NCI-H345 treated with DMSO at 0.1 percent for 48 hours (cell line): Measurements from ENCODE around the gene SLC6A6.

Experiments used
- DNase-seq: peaks from one replicate; lab custom pipeline; 2025; ENCODE audit not compliant: unreplicated experiment; lab: John Stamatoyannopoulos, UW

The SLC6A6 gene

DNA sequence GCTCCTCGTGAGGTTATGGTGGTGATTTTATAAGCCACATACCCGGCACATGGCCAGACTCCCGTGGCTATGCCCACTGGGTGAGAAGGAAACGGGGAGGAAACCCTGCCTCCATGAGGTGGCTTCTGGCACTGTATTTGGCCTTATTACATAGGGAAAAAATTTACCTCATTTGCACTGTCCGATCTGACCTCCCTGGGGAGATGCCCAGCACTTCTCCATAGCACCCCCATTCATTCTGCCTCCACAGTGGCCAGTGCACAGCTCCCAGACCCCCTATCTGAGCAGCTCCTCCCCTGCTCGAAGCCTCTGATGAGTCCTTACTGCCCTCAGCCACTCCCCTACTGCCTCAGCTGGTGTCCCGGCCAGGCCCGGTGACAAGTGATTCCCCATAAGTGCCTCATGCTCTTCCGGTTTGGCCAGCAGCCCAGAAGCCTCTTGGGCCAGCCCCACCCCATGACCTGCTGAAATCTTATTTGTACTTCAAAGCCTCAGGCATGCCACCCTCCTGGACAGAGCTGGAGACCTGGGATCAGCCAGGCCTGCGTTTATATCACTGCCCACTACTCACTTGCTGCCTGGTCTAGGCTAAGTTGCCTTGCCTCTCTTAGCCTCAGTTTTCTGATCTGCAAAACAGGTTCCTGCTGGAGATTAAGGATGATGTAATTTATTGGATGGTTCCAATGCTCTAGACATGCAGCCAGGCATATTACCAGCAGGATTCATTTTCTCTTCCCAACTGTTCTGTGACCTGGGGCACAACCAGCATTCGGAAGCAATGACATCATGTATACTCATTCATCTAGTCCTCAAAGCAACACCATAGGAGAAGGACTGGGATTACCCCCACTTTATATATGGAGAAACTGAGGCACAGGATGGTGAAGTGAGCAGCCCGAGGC is 30.6 kb upstream of the SLC6A6 start:
- DNase-seq, result peak; percentile 64

DNA sequence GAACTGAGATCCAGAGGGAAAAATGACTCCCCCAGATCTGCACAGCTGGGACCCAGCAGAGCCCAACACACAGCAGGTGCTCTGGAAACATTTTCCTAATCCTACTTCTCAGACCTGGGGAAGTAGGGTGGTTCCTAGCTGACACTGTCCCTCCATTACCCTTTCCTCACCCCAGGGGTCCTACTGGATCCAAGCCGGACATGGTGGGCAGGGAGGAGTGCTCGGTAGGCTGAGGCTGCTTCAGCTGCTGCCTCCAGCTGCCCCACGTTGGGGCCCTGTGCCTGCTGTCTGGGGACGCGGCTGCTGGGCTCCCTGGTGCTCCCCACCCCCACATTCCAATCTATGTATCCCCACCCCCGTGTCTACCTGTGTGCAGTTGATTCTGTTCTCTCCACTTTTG is 29.8 kb upstream of the SLC6A6 start:
- no peak for DNase-seq

DNA sequence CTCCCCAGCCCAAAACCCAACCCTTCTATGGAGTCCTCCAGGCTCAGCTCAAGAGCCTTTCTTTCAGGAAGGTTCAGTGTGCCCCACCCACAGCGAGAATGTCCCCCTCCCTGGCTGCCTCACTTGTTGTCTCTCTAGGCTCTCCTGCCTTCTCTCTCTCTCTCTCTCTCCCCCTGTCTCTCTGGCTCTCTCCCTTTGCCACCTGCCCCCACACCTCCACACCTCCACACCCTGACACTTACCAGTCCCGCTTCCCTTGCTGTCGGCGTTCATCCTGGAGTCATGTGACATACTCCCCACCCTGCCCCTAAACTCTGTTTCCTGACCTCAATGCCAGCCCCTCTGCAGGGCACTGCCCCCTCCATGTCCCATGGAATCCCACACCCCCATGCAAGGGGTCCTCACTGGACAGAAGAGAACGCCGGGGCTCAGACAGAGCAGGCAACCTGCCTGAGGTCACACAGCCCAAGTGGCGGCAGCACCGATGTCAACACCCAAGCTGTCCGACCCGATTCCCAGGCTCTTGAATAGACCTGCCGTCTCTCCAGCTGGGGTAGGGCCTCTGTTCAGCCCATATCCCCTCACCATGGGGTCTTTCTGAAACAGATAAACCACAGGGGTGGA is 28.5 kb upstream of the SLC6A6 start:
- no peak for DNase-seq

DNA sequence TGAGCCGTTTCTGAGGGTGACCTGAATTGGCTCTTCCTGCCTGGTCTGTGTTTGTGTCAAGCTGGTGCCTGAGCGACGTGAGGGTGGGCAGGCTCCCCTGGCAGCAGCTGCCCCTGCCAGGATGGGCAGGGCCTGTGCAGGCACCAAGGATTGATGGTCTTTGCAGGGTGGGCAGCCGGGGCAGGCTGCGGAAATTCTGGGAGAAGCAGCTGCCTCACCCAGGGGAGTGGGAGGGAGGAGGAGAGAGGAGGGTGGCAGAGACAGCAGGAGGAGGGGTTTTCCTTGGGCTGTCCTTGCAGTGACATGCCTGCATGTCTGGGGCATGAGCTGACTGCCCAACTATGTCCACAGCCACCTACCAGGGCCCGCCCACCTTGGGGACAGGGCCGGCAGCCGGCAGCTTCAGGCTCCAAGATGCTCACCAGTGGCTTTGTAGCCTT is 27.9 kb upstream of the SLC6A6 start:
- DNase-seq, result no peak

DNA sequence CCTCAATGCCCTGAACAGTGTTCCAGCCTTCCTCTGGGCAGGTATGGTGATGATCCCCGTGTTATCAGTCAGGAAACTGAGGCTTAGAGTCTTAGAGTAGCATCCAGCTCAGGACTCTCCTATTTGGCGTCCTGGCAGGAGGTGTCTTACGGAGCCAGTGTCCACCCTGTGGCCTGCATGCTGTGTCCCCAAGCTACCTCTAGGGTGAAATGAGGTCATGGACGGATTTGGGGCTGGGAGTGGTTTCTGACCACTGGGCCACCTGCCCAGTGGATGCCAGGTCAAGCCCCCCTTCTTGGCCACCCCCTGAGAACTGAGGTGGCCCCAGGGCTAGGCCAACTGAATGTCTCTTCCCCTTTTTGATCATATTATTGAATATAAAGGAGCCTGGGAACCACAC is 27.2 kb upstream of the SLC6A6 start:
- no peak for DNase-seq

DNA sequence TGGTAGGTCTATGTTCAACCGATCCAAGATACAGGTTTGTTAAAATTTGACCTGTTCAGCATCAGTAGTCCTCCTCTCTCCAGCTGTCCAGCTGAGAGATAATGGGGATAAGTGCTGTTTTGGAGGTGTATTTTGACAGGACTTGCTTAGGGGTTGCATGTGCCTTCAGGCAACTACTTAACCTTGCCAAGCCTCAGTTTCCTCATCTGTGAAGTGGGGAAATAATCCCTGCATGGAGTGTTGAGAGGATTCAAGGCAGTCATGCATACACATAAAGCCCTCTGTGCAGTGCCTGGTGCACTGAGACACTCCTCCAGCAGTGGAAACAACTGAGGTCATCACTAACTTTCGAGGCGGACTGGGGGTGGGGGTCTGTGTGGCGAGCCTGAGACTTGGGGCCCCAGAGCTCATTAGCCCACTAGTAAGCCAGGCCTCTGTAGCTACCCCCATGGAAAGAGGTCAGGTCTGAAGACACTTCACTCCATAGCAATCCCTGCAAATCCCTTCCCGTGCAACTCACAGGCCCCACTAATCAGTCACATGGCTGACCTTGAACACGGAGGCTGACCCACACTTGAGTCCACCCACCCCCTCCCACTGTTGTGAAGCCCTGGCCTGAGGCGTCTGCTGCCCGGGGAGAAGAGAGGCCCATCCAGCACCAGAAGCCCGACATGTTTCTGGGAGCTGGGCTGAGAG is 25.9 kb upstream of the SLC6A6 start:
- DNase-seq, result no peak

DNA sequence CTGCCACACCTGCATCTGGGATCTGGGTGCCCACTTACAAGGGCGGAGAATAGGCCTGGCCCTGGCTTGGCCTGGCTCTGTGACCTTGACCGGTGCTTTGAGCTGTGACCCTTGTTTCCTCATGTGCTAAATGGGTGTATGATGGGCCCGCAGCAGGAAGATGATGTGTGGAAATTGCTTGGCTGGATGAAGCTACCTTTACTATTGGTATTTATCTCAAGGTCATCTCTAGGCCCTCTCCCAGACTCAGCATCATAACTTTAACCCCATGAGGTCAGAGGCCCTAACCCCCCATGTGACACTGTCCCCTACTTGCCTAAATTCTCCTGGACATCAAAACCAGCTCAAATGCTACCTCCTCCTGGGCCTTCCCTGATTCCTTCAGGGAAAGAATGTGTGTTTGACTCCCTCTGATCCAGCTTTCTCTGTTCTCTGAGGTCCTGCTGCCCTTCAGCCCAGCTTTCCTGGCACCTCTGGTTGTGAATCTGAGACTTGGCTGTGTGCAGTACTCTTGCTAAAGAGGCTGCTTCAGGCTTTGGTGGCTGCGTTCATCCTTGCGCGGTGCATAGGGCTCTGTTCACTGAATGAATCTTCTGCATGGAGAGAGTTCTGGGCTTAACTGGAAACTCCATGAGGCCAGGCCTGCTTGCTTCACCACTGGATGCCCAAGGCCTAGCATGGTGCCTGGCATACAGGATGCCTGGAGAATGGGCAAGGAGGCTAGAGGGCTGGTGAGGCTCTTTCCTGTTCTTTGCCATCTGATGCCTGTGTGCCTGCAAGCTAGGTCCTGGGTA is 25.2 kb upstream of the SLC6A6 start:
- no peak for DNase-seq

DNA sequence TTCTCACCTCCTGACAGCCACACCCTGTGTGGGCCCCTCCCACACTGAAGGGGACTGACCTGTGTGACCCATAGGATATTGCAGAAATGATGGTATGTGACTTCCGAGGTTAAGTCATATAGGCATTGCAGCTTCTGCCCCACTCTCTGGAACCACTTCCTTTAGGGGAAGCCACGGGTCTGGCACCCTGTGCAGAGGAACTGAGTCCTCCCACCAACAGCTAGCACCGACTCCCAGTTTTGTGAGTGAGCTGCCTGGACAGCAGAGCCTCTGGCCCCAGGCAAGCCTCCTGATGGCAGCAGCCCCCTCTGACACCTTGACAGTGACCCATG is 24.6 kb upstream of the SLC6A6 start:
- no peak for DNase-seq

DNA sequence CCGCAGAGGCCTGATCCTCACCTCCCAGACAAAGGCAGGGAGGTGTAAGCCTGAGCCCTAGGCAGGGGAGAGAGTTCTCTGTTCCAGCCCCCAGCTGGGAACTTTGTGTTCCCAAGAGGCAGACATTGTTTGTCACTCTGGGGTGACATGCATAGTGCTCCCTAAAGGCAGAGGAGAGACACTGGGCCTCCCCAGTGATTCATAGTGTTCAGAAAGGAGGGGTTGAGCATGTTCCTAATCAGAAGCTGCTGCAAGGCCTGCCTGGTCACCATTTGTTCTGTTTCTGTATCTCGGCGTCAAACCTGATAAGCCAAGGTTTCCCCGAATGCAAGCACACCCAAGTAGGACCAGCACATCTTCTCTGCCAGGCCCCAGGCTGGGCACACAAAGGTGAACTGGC is 24.0 kb upstream of the SLC6A6 start:
- no peak for DNase-seq

DNA sequence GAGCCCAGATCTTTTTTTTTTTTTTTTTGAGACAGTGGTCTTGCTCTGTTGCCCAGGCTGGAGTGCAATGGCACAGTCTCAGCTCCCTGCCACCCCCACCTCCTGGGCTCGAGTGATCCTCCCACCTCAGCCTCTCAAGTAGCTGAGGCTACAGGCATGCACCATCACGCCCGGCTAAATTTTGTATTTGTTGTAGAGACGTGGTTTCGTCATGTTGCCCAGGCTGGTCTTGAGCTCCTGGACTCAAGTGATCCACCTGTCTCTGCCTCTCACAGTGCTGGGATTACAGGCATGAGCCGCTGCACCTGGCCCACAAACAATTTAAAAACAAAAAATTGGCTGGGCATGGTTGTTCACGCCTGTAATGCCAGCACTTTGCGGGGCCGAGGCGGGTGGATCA is 22.6 kb upstream of the SLC6A6 start:
- peak; percentile 17 for DNase-seq

DNA sequence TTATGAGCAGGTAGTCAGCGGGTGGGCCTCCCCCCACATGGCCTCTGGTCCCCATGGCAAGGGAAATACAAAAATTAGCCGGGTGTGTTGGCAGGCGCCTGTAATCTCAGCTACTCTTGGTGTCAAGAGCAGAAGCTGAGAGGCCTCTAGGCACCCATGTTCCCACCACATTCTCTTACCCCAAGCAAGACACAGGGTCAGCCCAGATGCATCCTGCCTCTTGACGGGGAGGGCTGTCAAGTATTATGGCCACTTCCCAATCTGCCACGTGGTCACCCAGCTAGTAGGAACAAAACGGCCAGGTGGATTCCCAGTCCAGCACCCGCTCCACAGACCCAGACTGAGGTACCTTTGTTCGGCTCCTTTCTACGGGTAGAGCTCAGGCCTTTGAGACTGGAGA is 16.2 kb upstream of the SLC6A6 start:
- DNase-seq, result no peak

DNA sequence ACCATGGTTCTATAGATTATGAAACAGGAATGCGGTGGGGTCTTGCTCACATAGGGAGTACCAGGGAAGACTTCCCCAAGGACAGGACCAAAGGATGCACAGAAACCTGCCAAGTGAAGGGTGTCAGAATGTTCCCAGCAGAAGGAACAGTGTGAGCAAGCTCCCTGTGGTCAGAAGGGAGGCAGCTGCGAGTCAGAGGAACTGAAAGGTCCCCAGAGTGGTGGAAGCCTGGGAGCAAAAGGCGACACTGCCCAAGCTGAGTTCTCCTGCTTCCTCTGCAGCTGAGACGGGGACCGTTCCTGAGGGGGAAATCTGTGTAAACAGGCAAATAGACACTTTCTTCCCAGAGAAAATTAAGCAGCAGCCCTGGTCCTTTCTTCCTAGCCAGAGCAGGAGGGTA is 14.2 kb upstream of the SLC6A6 start:
- no peak for DNase-seq

DNA sequence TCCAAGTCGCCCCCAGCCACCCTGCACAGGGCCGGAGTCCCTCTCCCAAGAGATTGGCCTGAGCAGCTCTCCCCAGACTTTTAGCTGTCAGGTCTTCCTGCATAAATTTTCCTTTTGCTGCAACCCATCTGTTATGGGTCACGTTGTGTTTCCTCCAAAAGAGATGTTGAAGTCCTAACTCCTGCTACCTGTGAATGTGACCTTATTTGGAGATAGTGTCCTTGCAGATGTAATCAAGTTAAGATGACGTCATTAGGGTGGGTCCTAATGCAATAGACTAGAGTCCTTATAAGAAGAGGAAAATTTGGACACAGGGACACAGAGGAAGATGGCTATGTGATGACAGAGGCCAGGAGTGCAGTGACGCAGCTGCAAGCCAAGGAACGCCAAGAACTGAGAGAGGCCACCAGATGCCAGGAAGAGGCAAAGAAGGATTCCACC is 13.2 kb upstream of the SLC6A6 start:
- no peak for DNase-seq

DNA sequence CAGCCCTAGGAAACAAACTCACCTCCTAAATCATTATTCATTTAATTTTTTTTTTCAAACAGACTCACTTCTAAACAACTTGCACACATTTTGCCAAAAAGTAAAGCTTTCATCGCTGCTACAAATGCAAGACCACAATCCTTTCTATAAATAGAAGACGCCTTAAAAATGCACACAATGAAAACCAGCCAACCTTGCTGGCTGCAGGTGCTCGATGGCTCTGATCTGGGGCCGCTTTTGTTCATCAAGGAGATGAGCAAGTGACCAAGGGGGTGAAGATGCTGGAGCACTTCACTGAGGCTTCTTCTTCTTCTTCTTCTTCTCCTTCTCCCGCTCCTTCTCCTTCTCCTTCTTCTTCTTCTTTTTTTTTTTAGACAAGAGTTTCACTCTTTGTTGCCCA is 12.7 kb upstream of the SLC6A6 start:
- no peak for DNase-seq

DNA sequence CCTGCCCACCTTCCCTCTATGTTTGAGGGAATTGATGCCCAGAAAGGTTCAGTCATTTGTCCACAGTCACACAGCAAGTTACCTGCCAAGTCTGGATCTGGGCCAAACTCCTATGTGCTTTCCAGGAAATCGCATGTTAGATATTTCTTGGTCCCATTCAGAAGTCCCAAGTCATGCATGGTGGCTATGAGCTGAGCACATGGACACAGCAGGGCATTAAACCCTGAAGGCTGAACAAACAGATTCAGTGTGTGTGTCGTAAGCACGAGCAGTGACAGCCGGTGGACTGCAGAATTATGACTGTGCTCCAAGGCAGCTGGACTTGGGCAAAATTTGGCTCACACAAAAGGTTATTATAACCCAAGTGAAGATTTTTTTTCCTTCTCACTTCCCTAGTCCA is 11.4 kb upstream of the SLC6A6 start:
- DNase-seq, result peak; percentile 65

DNA sequence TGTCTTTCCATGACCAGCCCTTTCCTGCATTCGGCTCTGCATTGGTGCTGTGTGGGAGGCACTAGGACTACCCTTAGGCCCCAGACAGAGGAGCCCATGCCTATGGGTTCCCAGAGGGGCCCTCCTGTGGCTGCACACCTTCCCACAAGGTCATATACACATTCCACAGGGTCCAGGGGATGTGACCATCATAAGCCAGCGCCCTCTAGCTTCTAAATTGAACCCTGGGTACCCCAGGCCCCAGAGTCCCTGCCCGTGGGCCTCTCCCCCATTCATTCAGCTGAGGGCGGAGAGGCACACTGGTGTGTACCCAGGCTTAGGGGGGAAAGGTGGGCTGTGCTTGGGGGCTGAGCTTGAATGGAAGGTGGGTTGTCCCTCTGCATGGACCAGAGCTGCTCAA is 10.2 kb upstream of the SLC6A6 start:
- DNase-seq, result no peak

DNA sequence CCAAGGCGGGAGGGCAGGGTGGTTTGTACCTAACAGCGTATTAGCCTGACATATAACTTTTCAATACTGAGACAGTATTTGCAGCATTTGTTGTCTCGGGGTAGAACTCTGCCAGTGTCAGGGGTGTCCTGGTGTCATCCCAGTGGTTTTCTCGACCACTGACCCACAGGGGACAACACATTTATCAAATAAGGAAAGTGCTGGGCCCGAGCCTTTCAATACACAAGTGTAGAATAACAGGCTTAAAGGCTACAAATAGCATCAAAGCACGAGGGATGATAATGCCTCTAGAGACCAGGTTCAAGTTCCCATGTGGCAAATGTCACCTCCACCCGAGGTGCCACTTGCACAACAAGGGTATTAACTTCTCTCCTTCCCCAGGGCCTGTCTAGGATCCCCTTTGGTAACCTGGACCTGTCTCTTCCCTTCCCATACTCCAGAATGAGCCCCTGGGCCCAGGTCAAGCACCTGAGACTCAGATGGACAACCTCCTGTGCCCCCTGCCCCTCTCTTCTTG is 9.5 kb upstream of the SLC6A6 start:
- no peak for DNase-seq

DNA sequence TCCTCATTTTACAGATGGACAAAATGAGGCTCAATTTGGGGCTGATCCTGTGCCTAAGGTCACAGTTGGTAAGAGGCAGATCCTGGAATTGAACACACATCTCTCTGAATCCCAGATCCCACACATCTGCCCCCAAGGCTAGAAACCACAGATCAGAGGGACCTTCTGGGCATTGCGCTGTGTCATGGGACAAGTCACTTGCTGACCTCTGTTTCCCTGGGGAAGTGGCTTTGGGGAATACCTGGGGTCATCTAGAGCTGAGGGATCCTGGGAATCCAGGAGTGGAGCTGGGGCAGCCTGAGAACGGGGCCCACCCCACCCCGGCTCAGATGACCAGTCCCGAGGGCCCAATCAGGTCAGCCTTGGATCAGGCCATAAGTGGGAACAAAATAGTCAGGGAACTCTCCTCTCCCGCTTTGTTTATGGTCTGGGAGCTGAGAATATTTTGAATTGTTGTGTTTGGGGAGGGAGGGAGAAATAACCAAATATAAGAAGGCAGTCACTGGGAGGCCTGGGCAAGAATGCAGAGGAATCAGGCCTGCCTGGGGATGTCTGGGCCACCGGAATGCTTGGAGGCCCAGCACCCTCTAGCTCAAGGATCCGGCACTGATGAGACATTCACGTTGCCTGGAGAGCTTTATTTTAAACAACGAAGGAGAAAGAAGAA is 8.8 kb upstream of the SLC6A6 start:
- DNase-seq, result no peak

DNA sequence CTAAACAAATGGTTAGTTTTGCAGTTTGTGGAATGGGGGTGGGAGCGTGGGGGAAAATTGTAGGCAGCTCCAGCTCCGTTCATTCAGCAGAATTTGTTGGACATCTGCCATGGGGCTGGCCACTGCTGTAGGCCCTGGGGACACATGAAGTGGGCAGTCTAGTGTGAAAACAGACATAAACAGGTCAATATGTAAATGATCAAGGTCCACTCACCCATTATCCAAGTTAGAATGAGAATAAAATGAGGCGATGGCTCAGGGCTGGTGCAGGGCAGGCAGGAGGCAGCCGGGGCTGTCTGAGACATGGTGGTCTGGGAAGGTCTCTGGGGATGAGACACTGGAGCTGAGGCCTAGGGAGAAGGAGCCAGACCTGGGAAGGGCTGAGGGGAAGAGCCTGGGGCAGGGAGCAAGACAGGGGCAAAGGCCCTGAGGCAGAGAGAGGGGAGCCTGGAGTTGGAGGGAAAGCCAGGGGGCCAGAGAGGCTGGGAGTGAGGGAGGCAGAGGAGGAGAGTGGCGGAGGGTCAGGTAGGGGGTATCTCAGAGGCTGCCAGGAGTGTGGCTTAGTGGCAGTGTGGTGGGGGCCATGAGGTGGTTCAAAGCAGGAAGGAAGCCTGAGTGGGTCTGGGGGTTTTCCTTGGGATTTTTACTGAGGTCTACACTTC is 6.2 kb upstream of the SLC6A6 start:
- no peak for DNase-seq

DNA sequence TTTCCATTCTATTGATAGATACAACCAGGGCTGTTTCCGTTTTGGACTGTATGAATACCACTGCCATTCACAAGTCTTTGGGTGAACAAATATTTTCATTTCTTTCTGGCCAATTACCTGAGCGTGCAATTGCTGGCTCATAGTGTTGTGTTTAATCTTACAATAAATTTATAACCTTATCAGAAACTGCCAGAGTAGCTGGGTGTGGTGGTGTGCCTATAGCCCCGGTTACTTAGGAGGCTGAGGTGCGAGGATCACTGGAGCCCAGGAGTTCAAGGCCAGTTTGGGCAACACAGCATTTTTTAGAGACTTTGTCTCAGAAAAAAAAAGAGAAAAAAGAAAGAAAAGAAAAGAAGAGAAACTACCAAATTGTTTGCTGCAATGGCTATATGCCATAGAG is 5.4 kb upstream of the SLC6A6 start:
- no peak for DNase-seq
